IMR-90 (cell line): Measurements from ENCODE around the gene PCBP3. TPM values are rescaled to one million over a fixed set of nuclear protein-coding genes. Genes with fewer than 3 reads are reported as not detected.

ENCODE experiments used
- ATAC-seq: fragments of 200-7000 bp; cut with Tn5 transposase; 2 replicates; pipeline ENCODE4 v1.9.1; 2020; ENCODE audit warnings: low read depth, mild to moderate bottlenecking, moderate library complexity
- BruUV-seq: library from RNA; stranded (reverse); fragments of 400-500 nt; replicated peaks from 2 replicates; lab custom pipeline; 2021; lab: Mats Ljungman, UMichigan
- CTCF ChIA-PET: fragments of 300-600 bp; formaldehyde crosslinking; extraction: SDS; loops from one replicate; lab custom pipeline; 2021; ENCODE audit warnings: antibody characterized with exemption; lab: Yijun Ruan, JAX
- POLR2A ChIA-PET: fragments of 300-600 bp; sonication (Branson Sonifier 250); formaldehyde crosslinking; loops from one replicate; lab custom pipeline; 2022; ENCODE audit warnings: antibody characterized with exemption; ENCODE audit not compliant: unreplicated experiment; lab: Charles Lee
- DNase-seq: peaks from one replicate; pipeline ENCODE4 v3.0.0; 2013
- H2AFZ ChIP-seq: replicated peaks from 2 replicates; pipeline ENCODE3; 2013; ENCODE audit warnings: low read length, mild to moderate bottlenecking; ENCODE audit not compliant: poor library complexity
- H2AK5ac ChIP-seq: 2 replicates; pipeline ENCODE4 v1.6.1; 2013; ENCODE audit warnings: low read depth, low read length, inconsistent platforms
- H2AK9ac ChIP-seq: replicated peaks from 2 replicates; pipeline ENCODE3; 2013; ENCODE audit warnings: mild to moderate bottlenecking, low read depth, low read length, moderate library complexity; ENCODE audit not compliant: poor library complexity
- H2BK120ac ChIP-seq: 2 replicates; pipeline ENCODE4 v1.6.1; 2013; ENCODE audit warnings: low read depth, low read length, inconsistent platforms
- H2BK15ac ChIP-seq: 3 replicates; pipeline ENCODE4 v1.6.1; 2013; ENCODE audit warnings: low read depth, low read length, inconsistent platforms
- H2BK20ac ChIP-seq: 2 replicates; pipeline ENCODE4 v1.6.1; 2013; ENCODE audit warnings: low read depth, mild to moderate bottlenecking, inconsistent platforms, low read length, moderate library complexity
- H2BK5ac ChIP-seq: 2 replicates; pipeline ENCODE4 v1.6.1; 2013; ENCODE audit warnings: mild to moderate bottlenecking, low read depth, low read length, inconsistent platforms; ENCODE audit not compliant: poor library complexity, severe bottlenecking
- H3K14ac ChIP-seq: replicated peaks from 2 replicates; pipeline ENCODE4 v1.6.1; 2013; ENCODE audit warnings: low read depth, low read length, inconsistent platforms
- H3K18ac ChIP-seq: 2 replicates; pipeline ENCODE4 v1.6.1; 2013; ENCODE audit warnings: low read depth, low read length, control low read depth
- H3K23ac ChIP-seq: 2 replicates; pipeline ENCODE4 v1.6.1; 2013; ENCODE audit warnings: low read depth, low read length, inconsistent platforms
- H3K27ac ChIP-seq: 2 replicates; pipeline ENCODE4 v1.5.1; 2013; ENCODE audit warnings: mild to moderate bottlenecking, control low read depth, low read length; ENCODE audit not compliant: insufficient read depth
- H3K27me3 ChIP-seq: 2 replicates; pipeline ENCODE4 v1.6.1; 2013; ENCODE audit warnings: low read length; ENCODE audit not compliant: control insufficient read depth, insufficient read depth
- H3K36me3 ChIP-seq: 2 replicates; pipeline ENCODE4 v1.6.1; 2013; ENCODE audit warnings: low read length, mixed read lengths; ENCODE audit not compliant: control insufficient read depth, insufficient read depth
- H3K4ac ChIP-seq: 2 replicates; pipeline ENCODE4 v1.6.1; 2013; ENCODE audit warnings: low read depth, low read length, inconsistent platforms
- H3K4me1 ChIP-seq: 2 replicates; pipeline ENCODE4 v1.6.1; 2013; ENCODE audit warnings: low read length, mixed read lengths; ENCODE audit not compliant: control insufficient read depth, insufficient read depth
- H3K4me2 ChIP-seq: 2 replicates; pipeline ENCODE4 v1.6.1; 2013; ENCODE audit warnings: low read depth, mild to moderate bottlenecking, control low read depth, low read length, moderate library complexity
- H3K4me3 ChIP-seq: 2 replicates; pipeline ENCODE4 v1.5.1; 2013; ENCODE audit warnings: low read depth, mild to moderate bottlenecking, control low read depth, low read length, moderate library complexity; ENCODE audit not compliant: insufficient read depth
- H3K56ac ChIP-seq: 2 replicates; pipeline ENCODE4 v1.6.1; 2013; ENCODE audit warnings: low read length, inconsistent platforms; ENCODE audit not compliant: insufficient read depth; ENCODE audit errors: extremely low read depth
- H3K79me1 ChIP-seq, 2 experiments: 2 replicates each; pipeline ENCODE4 v1.6.1; 2013; ENCODE audit warnings: low read length in 2 of 2, inconsistent platforms in 1 of 2, low read depth in 1 of 2
- H3K9ac ChIP-seq: 2 replicates; pipeline ENCODE4 v1.6.1; 2013; ENCODE audit warnings: low read depth, low read length, control low read depth
- H3K9me1 ChIP-seq: 2 replicates; pipeline ENCODE4 v1.6.1; 2013; ENCODE audit warnings: low read length, inconsistent platforms; ENCODE audit not compliant: insufficient read depth
- H3K9me3 ChIP-seq: 2 replicates; pipeline ENCODE4 v1.6.1; 2013; ENCODE audit warnings: low read length; ENCODE audit not compliant: control insufficient read depth, insufficient read depth
- H4K20me1 ChIP-seq: 2 replicates; pipeline ENCODE4 v1.6.1; 2013; ENCODE audit warnings: low read length, inconsistent platforms; ENCODE audit not compliant: insufficient read depth
- H4K5ac ChIP-seq: 2 replicates; pipeline ENCODE4 v1.6.1; 2013; ENCODE audit warnings: mild to moderate bottlenecking, low read depth, low read length, control low read depth
- H4K8ac ChIP-seq, 2 experiments: 2 replicates each; pipeline ENCODE4 v1.6.1; 2013; ENCODE audit warnings: low read depth in 2 of 2, low read length in 2 of 2, control low read depth in 1 of 2, inconsistent platforms in 1 of 2
- H4K91ac ChIP-seq: 2 replicates; pipeline ENCODE4 v1.6.1; 2013; ENCODE audit warnings: low read depth, low read length, inconsistent platforms; ENCODE audit not compliant: insufficient read depth
- BHLHE40 ChIP-seq: fragments of 150-350 bp; IDR thresholded peaks from 2 replicates; pipeline ENCODE4 v1.6.1; 2016; ENCODE audit warnings: mild to moderate bottlenecking, low read depth, low read length
- CEBPB ChIP-seq: IDR thresholded peaks from 2 replicates; pipeline ENCODE4 v1.6.1; 2012; ENCODE audit warnings: low read depth, low read length, improper control_type of control experiment
- CHD1 ChIP-seq: IDR thresholded peaks from 2 replicates; pipeline ENCODE4 v1.6.1; 2012; ENCODE audit warnings: low read depth, low read length, improper control_type of control experiment
- ELK1 ChIP-seq: fragments of 150-350 bp; IDR thresholded peaks from 2 replicates; pipeline ENCODE4 v1.6.1; 2016; ENCODE audit warnings: low read depth, mild to moderate bottlenecking, low read length, moderate library complexity, borderline replicate concordance
- FOS ChIP-seq: fragments of 150-350 bp; IDR thresholded peaks from 2 replicates; pipeline ENCODE4 v1.6.1; 2016; ENCODE audit warnings: low read depth, low read length
- MAFK ChIP-seq: IDR thresholded peaks from 2 replicates; pipeline ENCODE4 v1.6.1; 2012; ENCODE audit warnings: low read depth, low read length, improper control_type of control experiment
- MAZ ChIP-seq: IDR thresholded peaks from 2 replicates; pipeline ENCODE4 v1.6.1; 2012; ENCODE audit warnings: low read depth, mild to moderate bottlenecking, low read length, improper control_type of control experiment, moderate library complexity, borderline replicate concordance
- MXI1 ChIP-seq: IDR thresholded peaks from 2 replicates; pipeline ENCODE4 v1.6.1; 2012; ENCODE audit warnings: low read depth, mild to moderate bottlenecking, low read length, moderate library complexity, borderline replicate concordance
- POLR2A ChIP-seq: IDR thresholded peaks from 2 replicates; pipeline ENCODE4 v1.6.1; 2012; ENCODE audit warnings: mild to moderate bottlenecking, low read depth, low read length
- RCOR1 ChIP-seq: IDR thresholded peaks from 2 replicates; pipeline ENCODE4 v1.6.1; 2012; ENCODE audit warnings: mild to moderate bottlenecking, low read length, improper control_type of control experiment; ENCODE audit not compliant: insufficient replicate concordance
- RFX5 ChIP-seq: IDR thresholded peaks from 2 replicates; pipeline ENCODE4 v1.8.0; 2012; ENCODE audit warnings: low read depth, mild to moderate bottlenecking, low read length, moderate library complexity
- SMC3 ChIP-seq: fragments of 150-350 bp; IDR thresholded peaks from 2 replicates; pipeline ENCODE4 v1.6.1; 2016; ENCODE audit warnings: low read depth, mild to moderate bottlenecking, antibody characterized with exemption, low read length, moderate library complexity
- USF2 ChIP-seq: fragments of 150-350 bp; IDR thresholded peaks from 2 replicates; pipeline ENCODE4 v1.6.1; 2017; ENCODE audit warnings: mild to moderate bottlenecking, antibody characterized with exemption, low read length, low read depth
- WGBS, 2 experiments: methylation state at CpG; one replicate each; pipeline versions ENCODE4 v1.1.5 to v1.1.7; 2013; ENCODE audit warnings: missing lambda C conversion rate in 2 of 2; ENCODE audit not compliant: insufficient read length in 1 of 2; ENCODE audit errors: extremely low coverage in 2 of 2; 5-methylcytosine and 5-hydroxymethylcytosine counted together
- dilution Hi-C: fragments of 300-500 bp; cut with HindIII; formaldehyde crosslinking; loops from one replicate; pipeline ENCODE4 v1.14.3; 2018; ENCODE audit warnings: low sequenced_read_pairs; ENCODE audit not compliant: unreplicated experiment
- in situ Hi-C: fragments of 300-500 bp; cut with MboI; formaldehyde crosslinking; loops from 3 replicates; pipeline ENCODE4 v1.14.3; 2019; ENCODE audit warnings: low sequenced_read_pairs, inconsistent platforms, mixed read lengths
- intact Hi-C: fragments of 100-400 bp; cut with micrococcal nuclease; formaldehyde crosslinking; loops from 2 replicates; pipeline ENCODE4 v1.10.0; 2022
- polyA plus RNA-seq, 3 experiments: library from polyadenylated mRNA; depleted of rRNA; stranded (reverse); fragments of >200 nt; gene quantifications; 2 replicates each; pipeline ENCODE4 v1.2.3, GENCODE V29; 2012; ENCODE audit warnings: low replicate concordance in 1 of 3
- total RNA-seq: library from RNA; depleted of rRNA; stranded (reverse); fragments of >200 nt; gene quantifications from 2 replicates; pipeline ENCODE4 v1.2.3, GENCODE V29; 2012

PCBP3 gene
- total and polyA plus RNA-seq, 2 of the 4 experiments (the other 2 are of a cell fraction), result 2.9 to 3.9 TPM

DNA sequence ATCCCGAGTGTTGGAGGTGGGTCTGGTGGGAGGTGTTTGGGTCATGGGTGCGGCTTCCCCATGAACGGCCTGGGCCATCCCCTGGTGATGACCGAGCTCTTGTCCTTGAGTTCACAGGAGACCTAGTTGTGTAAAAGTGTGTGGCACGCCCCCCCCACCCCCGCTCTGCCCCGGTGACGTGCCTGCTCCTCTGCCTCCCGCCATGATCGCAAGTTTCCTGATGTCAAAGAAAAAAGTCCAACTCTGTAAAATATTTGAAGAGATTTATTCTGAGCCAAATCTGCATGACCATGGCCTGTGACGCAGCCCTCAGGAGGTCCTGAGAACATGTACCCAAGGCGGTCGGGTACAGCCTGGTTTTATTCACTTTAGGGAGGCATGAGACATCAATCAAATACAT is 212.9 kb downstream of the PCBP3 start:
- Histone ChIP-seq H3K9me3 (peaks cover 5% of the 10 kb centered on the region; the same call in 1 of the 2 replicates), H3K36me3 (0 out of 2 replicates have a peak, but pooled peaks cover 2% of the 10 kb centered on the region), H3K4me3 (no peak overlapping the region), H3K4me2 (no peak overlapping the region), H3K79me1 (no peaks in the 10 kb centered on the region), H3K4me1 (no peaks in the 10 kb centered on the region), H3K23ac (no peak overlapping the region), H4K20me1 (no peaks in the 10 kb centered on the region), H2AK5ac (no peak overlapping the region), H3K9me1 (no peaks in the 10 kb centered on the region), H3K18ac (no peak overlapping the region), H3K56ac (no peak overlapping the region), H2BK15ac (no peak overlapping the region), H2BK120ac (no peak overlapping the region), H4K91ac (no peak overlapping the region), H3K14ac (no peak overlapping the region), H2AK9ac (no peak overlapping the region), H3K27ac (no peak overlapping the region), H3K27me3 (no peaks in the 10 kb centered on the region), H2BK20ac (no peak overlapping the region), H2AFZ (no peak overlapping the region), H2BK5ac (no peak overlapping the region), H4K5ac (no peak overlapping the region), H3K4ac (no peak overlapping the region), H3K9ac (no peak overlapping the region), H4K8ac (no peak overlapping the region)
- BruUV-seq, result no TSS peak
- intact Hi-C loops, result no loop called here
- TF ChIP-seq RCOR1 (no peak), MAZ (no peak), MXI1 (no peak), FOS (no peak), CEBPB (no peak), CHD1 (no peak), MAFK (no peak), POLR2A (no peak), RFX5 (no peak), BHLHE40 (no peak), ELK1 (no peak), USF2 (no peak), SMC3 (no peak)
- ChIA-PET CTCF (no interaction called here), POLR2A (no interaction called here)
- WGBS, 2 experiments, result no CpG with 5 or more reads among the region's 13 CpGs
- dilution Hi-C loops, result no loop called here
- DNase-seq (no peak), ATAC-seq (no peak)
- in situ Hi-C loops, result no loop called here
